Pancreas (tissue), 10 donors: Measurements from ENCODE around the gene LFNG. TPM values are rescaled to one million over a fixed set of nuclear protein-coding genes. Genes with fewer than 3 reads are reported as not detected.

Experiments
- ATAC-seq, 4 donors: fragments of 200-7000 bp; cut with Tn5 transposase; one replicate each; pipeline versions ENCODE4 v1.8.0 to v1.9.1; 2020; ENCODE audit warnings: mild to moderate bottlenecking in 4 of 4, moderate library complexity in 4 of 4
- DNase-seq, 6 donors: peaks; one replicate each; pipeline ENCODE4 v3.0.0-alpha.2; 2020
- FAIRE-seq: peaks from 2 replicates; lab custom pipeline; 2012; peaks lifted over from hg19 to GRCh38; lab: Jason Lieb, UNC
- H3K27ac ChIP-seq, 4 donors: fragments of 200-600 bp; sonication (generic); 1 replicate in 3 of 4; 2 replicates in 1 of 4; pipeline versions ENCODE4 v1.5.0 to v1.8.0; 2020
- H3K27me3 ChIP-seq, 4 donors: fragments of 200-600 bp; one replicate each; pipeline ENCODE4 v1.8.0; 2021
- H3K36me3 ChIP-seq, 3 donors: fragments of 200-600 bp; sonication (generic) in 1 of 3; one replicate each; pipeline versions ENCODE4 v1.5.0 to v1.8.0; 2020 to 2021
- H3K4me1 ChIP-seq, 3 donors: fragments of 200-600 bp; one replicate each; pipeline ENCODE4 v1.8.0; 2021
- H3K4me3 ChIP-seq, 4 donors: fragments of 200-600 bp; sonication (generic) in 2 of 4; one replicate each; pipeline versions ENCODE4 v1.5.0 to v1.8.0; 2020 to 2021
- H3K9me3 ChIP-seq, 4 donors: fragments of 200-600 bp; one replicate each; pipeline ENCODE4 v1.8.0; 2021
- CTCF ChIP-seq, 4 donors: fragments of 200-600 bp; sonication (generic) in 3 of 4; IDR thresholded peaks; one replicate each; pipeline versions ENCODE4 v1.5.0 to v1.8.0; 2021; ENCODE audit warnings: antibody characterized with exemption in 4 of 4
- WGBS, 2 donors: extraction: QIAGEN DNeasy Blood & Tissue Kit; methylation state at CpG; one replicate each; pipeline ENCODE4 v1.1.7; 2013; 5-methylcytosine and 5-hydroxymethylcytosine counted together
- intact Hi-C, 3 donors: fragments of 100-400 bp; cut with DNase I; formaldehyde crosslinking; loops; one replicate each; pipeline versions ENCODE4 v1.11.1 to v1.14.2; 2022
- polyA plus RNA-seq, 2 donors: library from polyadenylated mRNA; stranded (reverse); fragments of 200-250 nt; gene quantifications; one replicate each; pipeline ENCODE4 v1.2.3, GENCODE V29; 2013
- total RNA-seq, 6 donors: library from RNA; stranded (reverse); fragmentation: NEBNext Ultra II Directional in 4 of 6; extraction: Animal tissue kit (Norgen Biotek cat#: 25700) in 4 of 6; gene quantifications; one replicate each; pipeline versions ENCODE4 v1.2.1 to v1.2.4, GENCODE V29; 2021 to 2023
- donor health status: healthy with polysubstance abuse.
- donor health status: DM: no; HTN: no; CAD: no; lungs with moderate emphysema.
- donor health status: DM: no; HTN: no; CAD: no.
- donor health status: control.
- donor health status: control.
- donor health status: Bipolar disorder and iron deficiency.
- donor health status: DM: yes; HTN: yes; CAD: no.
- donor health status: DM: no; HTN: no; CAD: no.
- donor health status: DM: no; HTN: no; CAD: no.
- donor health status: DM: yes; HTN: yes; CAD: no.

LFNG gene, protein sequence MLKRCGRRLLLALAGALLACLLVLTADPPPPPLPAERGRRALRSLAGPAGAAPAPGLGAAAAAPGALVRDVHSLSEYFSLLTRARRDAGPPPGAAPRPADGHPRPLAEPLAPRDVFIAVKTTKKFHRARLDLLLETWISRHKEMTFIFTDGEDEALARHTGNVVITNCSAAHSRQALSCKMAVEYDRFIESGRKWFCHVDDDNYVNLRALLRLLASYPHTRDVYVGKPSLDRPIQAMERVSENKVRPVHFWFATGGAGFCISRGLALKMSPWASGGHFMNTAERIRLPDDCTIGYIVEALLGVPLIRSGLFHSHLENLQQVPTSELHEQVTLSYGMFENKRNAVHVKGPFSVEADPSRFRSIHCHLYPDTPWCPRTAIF
- total RNA-seq (10 to 100 TPM; 28.2 to 66.8 (median 41.5) TPM), polyA plus RNA-seq (10 to 100 TPM; 37.2 to 42.1 TPM)

DNA sequence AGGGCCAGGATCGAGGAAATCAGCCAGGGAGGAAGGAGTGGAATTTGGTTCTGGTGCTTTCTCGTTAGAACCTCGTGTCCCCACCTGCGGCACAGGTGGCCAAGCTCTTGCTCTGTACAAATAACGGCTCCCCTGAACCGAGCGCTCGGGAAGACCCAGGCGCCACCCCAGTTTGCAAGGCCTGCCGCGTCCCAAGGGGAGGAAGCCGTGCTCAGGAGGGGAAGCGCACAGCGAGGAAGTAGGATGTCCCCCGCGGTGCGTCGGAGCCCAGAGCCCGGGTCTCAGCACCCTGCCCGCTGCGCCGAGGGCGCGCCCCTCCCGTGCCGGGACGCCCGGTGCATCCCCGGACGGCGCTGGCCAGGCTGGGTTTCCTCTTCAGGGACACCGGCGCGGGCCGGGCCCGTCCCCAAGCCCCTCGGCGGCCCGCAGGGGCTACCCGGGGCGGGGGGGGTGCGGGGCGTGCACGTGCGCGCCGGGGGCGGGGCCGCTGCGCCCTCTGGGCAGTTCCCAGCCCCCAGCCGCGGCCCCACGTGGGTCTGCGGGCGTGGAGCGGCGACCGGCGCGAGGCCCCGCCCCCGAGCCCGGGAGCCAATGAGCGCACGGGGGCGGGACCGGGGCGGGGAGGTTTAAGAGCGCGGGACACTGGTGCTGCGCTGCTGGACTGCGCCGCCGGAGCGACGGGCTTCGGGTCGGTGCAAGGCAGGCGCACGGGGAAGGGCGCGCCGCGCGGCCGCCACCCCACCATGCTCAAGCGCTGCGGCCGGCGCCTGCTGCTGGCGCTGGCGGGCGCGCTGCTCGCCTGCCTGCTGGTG, at the start of gene LFNG:
Gene LFNG, plus strand, starts transcription at position 656 of the 812 bp plus-strand sequence. Its CDS starts 88 bp downstream, at position 744.
- peak within 1 kb of the TSS; percentile 13 to 33 (median 30) for H3K27ac ChIP-seq
- H3K4me3 ChIP-seq: peak within 1 kb of the TSS; percentile 57 to 80 (median 76)
- no peaks in the 10 kb centered on the region for H3K27me3 ChIP-seq
- H3K9me3 ChIP-seq: no peaks in the 10 kb centered on the region
- ATAC-seq (peak; percentile 46 to 64 (median 56)), FAIRE-seq (no peak), DNase-seq (peak; percentile 86 to 95 (median 90))
- intact Hi-C loops: no loop called here
- H3K36me3 ChIP-seq: no peaks in the 10 kb centered on the region
- H3K4me1 ChIP-seq: peaks cover under 1 to 27% (median 13%) of the 10 kb centered on the region in 3 donors
- WGBS, 2 donors: 1% methylated on average over 39 to 95 of the region's 95 CpGs
- TF ChIP-seq CTCF (IDR thresholded peaks at IDR 0.05): no peak

- no peaks in the 10 kb centered on the region for H3K4me1 ChIP-seq
- H3K4me3 ChIP-seq: no peak overlapping the region
- ATAC-seq (no peak), DNase-seq (no peak), FAIRE-seq (no peak)
- no peaks in the 10 kb centered on the region for H3K36me3 ChIP-seq
- H3K27me3 ChIP-seq: no peaks in the 10 kb centered on the region
- H3K27ac ChIP-seq: no peak overlapping the region
- no peak for TF ChIP-seq CTCF (IDR thresholded peaks at IDR 0.05)
- intact Hi-C loops: loop anchor here in 1 of 3 donors (10.0 kb wide), 1 partner anchor 214 kb away; the partner anchor contains the start of gene AMZ1
- H3K9me3 ChIP-seq: no peaks in the 10 kb centered on the region
- WGBS, 2 donors: 76 to 83% methylated on average over 19 of the region's 19 CpGs
Observed at GRCh38 chr7:2470204-2471021, 49.2 kb upstream of the LFNG start.

DNA sequence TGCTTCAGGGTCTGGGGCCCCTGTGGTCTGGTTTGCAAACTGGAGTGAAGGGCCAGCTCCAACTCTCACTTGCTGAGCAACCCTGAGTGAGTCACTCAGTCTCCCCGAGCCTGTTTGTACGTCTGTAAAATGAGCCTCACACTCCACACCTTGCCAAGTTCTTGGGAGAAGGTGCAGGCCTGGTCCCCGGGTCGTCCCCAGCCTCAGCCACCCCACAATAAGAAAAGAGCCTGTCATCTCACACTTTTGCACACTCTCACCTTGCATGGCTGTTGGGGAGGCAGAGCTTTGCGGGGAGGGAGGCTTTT, 48.6 kb upstream of the LFNG start:
- Histone ChIP-seq H3K36me3 (no peaks in the 10 kb centered on the region), H3K27me3 (no peaks in the 10 kb centered on the region), H3K9me3 (no peaks in the 10 kb centered on the region), H3K4me3 (no peak overlapping the region), H3K27ac (no peak overlapping the region), H3K4me1 (no peaks in the 10 kb centered on the region)
- no peak for FAIRE-seq
- no peak for DNase-seq
- TF ChIP-seq CTCF (IDR thresholded peaks at IDR 0.05): no peak
- ATAC-seq: no peak
- intact Hi-C loops: loop anchor here in 1 of 3 donors (10.0 kb wide), 1 partner anchor 214 kb away; the partner anchor contains the start of gene AMZ1
- 52 to 66% methylated on average over 5 of the region's 5 CpGs for WGBS, 2 donors

- Histone ChIP-seq H3K27ac (no peak overlapping the region), H3K27me3 (no peaks in the 10 kb centered on the region), H3K36me3 (no peaks in the 10 kb centered on the region), H3K9me3 (no peaks in the 10 kb centered on the region), H3K4me1 (no peaks in the 10 kb centered on the region), H3K4me3 (no peak overlapping the region)
- ATAC-seq (no peak), FAIRE-seq (no peak), DNase-seq (no peak)
- WGBS, 2 donors: 48 to 53% methylated on average over 16 to 17 of the region's 17 CpGs
- TF ChIP-seq CTCF (IDR thresholded peaks at IDR 0.05): no peak
- intact Hi-C loops: loop anchor here in 1 of 3 donors (10.0 kb wide), 1 partner anchor 213 kb away; the partner anchor contains the start of gene AMZ1
Observed at GRCh38 chr7:2471396-2471795, 48.2 kb upstream of the LFNG start.
